GM19328 (cell line): Measurements from ENCODE around the gene ARL15.
"Not testable (repeated sequence)": the region's sequence is repeated elsewhere in the genome, so short reads cannot be mapped to it uniquely, and the experiment has no call there.

Source experiments
- ATAC-seq: cut with Tn5 transposase; IDR thresholded peaks from one replicate; pipeline ENCODE4 v1.9.1; 2021; ENCODE audit warnings: mild to moderate bottlenecking, moderate library complexity; ENCODE audit not compliant: unreplicated experiment

Gene ARL15

DNA sequence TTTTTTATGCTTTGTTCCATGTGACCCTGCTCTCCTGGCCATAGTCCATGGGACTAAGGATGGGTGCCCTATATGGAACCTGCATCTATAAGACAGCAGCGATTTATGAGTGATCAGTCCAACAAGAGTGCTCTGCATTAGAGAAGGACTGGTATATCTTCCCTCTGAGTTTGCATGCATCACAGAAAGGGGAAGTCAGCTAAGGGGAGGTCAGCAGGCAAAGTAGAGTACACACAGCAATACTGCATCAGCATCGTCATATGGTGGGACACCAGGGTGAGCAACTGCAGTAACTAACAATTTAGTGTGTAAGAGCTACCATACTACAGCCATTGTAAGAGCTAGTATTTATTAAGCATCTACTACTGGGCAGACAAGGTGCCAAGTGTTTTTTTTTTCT is 438.6 kb downstream of the ARL15 start:
- no peak for ATAC-seq

DNA sequence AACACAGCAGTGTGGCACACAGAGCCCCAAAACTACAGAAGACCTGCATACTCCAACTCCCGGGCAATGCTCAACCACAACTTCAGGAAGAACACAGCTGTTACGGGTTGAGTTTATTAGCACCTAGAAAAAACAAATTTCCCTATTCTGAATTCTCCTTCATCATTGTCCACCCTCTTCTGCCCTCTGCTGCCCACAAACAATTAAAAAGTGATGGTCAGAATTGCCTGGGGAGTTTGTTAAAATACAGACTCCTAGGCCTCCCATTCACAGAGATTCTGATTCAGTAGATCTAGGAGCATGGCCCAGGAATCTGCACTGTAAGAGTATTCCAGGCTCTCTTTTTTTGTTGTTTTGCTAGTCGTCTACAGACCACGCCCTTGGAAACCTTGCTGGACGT is 439.3 kb downstream of the ARL15 start:
- no peak for ATAC-seq

DNA sequence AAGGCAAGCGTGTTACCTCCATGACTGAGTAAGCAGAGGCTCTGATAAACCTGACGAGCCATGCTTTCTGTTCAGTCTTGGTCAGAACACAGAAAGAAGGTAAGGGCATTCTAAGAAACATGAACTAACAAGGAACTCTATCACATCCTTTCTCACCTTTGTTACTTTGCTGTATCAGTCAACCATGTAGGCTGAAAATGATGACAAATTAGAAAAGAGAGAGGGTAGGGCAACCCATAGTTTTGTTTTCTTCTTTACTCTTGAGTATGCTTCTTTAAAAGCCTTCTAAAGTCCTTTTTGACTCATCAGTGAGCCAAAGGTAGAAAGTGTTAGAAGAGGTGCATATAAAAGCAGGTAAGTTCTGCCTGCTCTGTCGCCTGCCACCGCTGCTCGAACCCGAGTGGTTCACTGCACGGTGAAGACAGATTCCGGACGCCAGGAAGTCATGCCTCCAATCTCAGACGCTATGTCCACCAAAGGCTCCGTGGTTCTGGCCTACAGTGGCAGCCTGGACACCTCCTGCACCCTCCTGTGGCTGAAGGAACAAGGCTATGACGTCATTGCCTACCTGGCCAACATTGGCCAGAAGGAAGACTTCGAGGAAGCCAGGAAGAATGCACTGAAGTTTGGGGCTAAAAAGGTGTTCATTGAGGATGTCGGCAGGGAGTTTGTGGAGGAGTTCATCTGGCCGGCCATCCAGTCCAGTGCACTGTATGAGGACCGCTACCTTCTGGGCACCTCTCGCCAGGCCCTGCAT is 451.5 kb downstream of the ARL15 start:
- ATAC-seq: no peak

DNA sequence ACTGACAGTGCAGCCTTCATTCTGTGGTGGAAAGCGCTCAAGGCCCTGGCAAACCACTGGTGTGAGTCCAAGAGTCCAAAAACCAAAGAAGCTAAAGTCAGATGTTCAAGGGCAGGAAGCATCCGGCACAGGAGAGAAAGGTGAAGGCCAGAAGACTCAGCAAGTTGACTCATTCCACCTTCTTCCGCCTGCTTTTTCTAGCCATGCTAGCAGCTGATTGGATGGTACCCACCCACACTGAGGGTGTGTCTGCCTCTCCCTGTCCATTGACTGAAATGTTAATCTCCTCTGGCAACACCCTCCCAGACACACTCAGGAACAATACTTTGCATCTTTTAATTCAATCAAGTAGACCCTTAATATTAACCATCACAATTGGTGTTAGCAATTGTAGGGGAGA is 453.9 kb downstream of the ARL15 start:
- no peak for ATAC-seq

DNA sequence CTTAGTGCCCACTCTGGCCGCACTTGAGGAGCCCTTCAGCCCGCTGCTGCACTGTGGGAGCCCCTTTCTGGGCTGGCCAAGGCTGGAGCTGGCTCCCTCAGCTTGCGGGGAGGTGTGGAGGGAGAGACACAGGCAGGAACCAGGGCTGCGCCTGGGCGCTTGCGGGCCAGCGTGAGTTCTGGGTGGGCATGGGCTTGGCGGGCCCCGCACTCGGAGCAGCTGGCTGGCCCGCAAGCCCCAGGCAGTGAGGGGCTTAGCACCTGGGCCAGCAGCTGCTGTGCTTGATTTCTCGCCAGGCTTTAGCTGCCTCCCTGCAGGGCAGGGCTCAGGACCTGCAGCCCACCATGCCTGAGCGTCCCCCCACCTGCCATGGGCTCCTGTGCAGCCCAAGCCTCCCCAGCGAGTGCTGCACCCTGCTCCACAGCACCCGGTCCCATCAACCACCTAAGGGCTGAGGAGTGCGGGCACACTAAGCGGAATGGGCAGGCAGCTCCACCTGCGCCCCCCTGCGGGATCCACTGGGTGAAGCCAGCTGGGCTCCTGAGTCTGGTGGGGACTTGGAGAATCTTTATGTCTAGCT is 473.4 kb downstream of the ARL15 start:
- not testable (repeated sequence) for ATAC-seq

DNA sequence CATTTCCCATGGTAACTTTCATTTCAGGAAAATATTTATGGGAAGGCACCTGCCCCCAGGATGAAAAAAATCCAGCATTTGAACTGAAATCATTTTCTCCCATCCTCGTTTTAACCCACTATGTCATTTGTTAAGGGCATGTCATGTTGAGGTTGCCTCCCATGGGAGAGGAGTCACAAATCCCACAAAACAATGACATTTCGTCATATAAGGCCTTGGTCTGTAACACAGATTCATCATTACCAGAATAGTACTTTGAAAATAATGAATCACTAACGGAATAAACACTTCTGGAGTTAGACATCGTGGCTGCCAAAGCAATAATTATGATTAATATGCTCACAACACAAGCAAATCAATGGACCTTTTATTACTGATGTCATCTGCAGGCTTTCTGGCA is 475.9 kb downstream of the ARL15 start:
- ATAC-seq: no peak
